ENCODE results near the gene ZBTB20. TPM values are rescaled to one million over a fixed set of nuclear protein-coding genes. Genes with fewer than 3 reads are reported as not detected.

ZBTB20 gene
- total and polyA plus RNA-seq, 10 donors, result 0.32 to 89.7 (median 71.8) TPM

DNA sequence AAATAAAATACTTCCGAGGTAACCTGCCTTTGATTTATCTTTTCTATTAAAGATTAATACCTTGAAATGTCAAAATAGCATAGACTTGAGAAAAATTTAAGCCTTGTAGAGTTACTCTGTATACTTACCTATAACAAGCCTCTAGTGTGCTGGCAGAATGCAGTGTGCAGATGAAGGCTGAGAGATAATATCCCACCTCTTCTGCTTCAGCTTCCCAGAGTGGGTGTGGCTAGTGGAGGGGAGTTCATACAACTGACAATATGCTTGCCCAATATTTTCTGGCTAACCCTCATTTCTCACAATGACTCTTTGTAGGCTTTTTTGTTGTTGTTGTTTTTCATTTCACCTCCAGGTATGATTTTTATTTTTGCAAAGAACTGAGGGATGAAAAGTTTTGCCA, 15.7 kb upstream of the ZBTB20 start:
- intact Hi-C loops (cut with DNase I; ENCODE audit: low total_unique reads), result loop anchor here (10.0 kb wide), 2 partner anchors 68 to 118 kb away; no protein-coding TSS in a partner anchor
- 93 to 97% (median 95%) methylated on average over 1 of the region's 1 CpG for WGBS, 5 donors
- no peak overlapping the region for H3K27ac ChIP-seq

DNA sequence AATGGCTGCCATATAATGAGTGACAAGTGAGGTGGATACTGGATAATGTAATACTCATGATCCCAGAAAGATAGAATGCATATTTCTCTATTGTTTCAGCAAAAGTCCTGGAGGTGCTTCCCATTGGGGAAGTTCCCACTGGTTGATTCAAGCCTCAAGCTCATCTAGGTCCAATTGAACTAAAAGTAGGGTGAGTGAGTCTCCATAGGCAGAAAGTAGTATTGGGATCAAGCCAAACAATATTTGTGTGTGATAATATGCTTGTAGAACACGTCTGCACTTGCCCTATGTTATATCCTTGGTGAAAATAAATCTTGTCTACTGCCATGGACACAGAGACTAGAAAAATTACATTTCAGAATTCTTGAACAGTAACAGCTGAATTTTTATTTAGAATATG, 14.8 kb upstream of the ZBTB20 start:
- intact Hi-C loops (cut with DNase I; ENCODE audit: low total_unique reads), result loop anchor here (10.0 kb wide), 2 partner anchors 67 to 117 kb away; no protein-coding TSS in a partner anchor

More for the DNA sequence above, 15.7 kb upstream of the ZBTB20 start:
- TF ChIP-seq POLR2AphosphoS5 (IDR thresholded peaks at IDR 0.05) (no peak), POLR2A (IDR thresholded peaks at IDR 0.05) (no peak)
- TF ChIP-seq, protein P1, sequence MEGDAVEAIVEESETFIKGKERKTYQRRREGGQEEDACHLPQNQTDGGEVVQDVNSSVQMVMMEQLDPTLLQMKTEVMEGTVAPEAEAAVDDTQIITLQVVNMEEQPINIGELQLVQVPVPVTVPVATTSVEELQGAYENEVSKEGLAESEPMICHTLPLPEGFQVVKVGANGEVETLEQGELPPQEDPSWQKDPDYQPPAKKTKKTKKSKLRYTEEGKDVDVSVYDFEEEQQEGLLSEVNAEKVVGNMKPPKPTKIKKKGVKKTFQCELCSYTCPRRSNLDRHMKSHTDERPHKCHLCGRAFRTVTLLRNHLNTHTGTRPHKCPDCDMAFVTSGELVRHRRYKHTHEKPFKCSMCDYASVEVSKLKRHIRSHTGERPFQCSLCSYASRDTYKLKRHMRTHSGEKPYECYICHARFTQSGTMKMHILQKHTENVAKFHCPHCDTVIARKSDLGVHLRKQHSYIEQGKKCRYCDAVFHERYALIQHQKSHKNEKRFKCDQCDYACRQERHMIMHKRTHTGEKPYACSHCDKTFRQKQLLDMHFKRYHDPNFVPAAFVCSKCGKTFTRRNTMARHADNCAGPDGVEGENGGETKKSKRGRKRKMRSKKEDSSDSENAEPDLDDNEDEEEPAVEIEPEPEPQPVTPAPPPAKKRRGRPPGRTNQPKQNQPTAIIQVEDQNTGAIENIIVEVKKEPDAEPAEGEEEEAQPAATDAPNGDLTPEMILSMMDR (IDR thresholded peaks at IDR 0.05 in 8 of 11, conservative IDR thresholded peaks at IDR 0.05 in 3 of 11), result no peak
- peaks cover 0 to 26% (median 8%) of the 10 kb centered on the region in 6 donors for H3K4me1 ChIP-seq
- no peaks in the 10 kb centered on the region for H3K27me3 ChIP-seq (replicated peaks in 1 of 7)
- DNase-seq, result no peak
- H3K36me3 ChIP-seq, result no peaks in the 10 kb centered on the region
- peaks cover 0 to 4% (median 0%) of the 10 kb centered on the region in 8 donors for H3K9me3 ChIP-seq
- H3K4me3 ChIP-seq, result no peak overlapping the region

DNA sequence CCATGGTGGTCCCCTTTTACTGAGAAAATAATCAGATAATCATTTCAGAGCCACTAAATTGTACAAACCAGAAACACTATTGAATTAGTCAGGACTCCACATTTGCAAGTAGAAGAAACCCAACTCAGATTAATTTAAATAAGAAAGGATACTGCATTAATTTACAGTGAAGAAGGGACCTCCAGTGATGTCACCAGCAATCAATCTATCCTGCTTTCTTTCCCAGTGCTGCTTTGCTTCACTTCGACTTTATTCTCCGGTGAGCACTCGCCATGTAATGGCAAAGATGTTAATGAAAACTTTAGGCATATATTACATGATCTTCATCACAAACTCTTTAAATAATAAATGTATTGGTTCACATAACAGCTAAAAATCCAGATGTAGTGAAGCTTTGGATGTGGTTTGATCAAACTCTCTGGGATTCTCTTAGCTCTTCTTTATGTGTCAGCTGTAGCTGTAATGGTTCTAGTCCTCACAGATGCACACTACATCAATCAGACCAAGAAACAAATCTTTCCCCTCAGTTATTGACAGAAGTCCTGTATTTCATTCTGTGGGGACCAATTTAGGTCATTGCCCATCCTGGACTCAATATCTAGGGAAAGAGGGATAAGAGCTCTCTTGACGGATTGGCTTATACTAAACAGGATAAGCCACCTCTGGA, 14.2 kb upstream of the ZBTB20 start:
- peaks cover 0 to 5% (median 0%) of the 10 kb centered on the region in 8 donors for H3K9me3 ChIP-seq
- H3K4me1 ChIP-seq, result peaks cover 0 to 26% (median 8%) of the 10 kb centered on the region in 6 donors
- 94 to 99% (median 97%) methylated on average over 4 of the region's 4 CpGs for WGBS, 5 donors
- DNase-seq, result no peak
- TF ChIP-seq POLR2A (IDR thresholded peaks at IDR 0.05), result no peak
- TF ChIP-seq, protein P1 (IDR thresholded peaks at IDR 0.05 in 8 of 11, conservative IDR thresholded peaks at IDR 0.05 in 3 of 11), result no peak
- TF ChIP-seq POLR2AphosphoS5 (IDR thresholded peaks at IDR 0.05), result no peak
- intact Hi-C loops (cut with DNase I; ENCODE audit: low total_unique reads), result loop anchor here (10.0 kb wide), 2 partner anchors 66 to 116 kb away; no protein-coding TSS in a partner anchor
- no peak overlapping the region for H3K27ac ChIP-seq
- no peak overlapping the region for H3K4me3 ChIP-seq
- no peaks in the 10 kb centered on the region for H3K27me3 ChIP-seq (replicated peaks in 1 of 7)
- no peaks in the 10 kb centered on the region for H3K36me3 ChIP-seq

More for the DNA sequence above, 14.8 kb upstream of the ZBTB20 start:
- Histone ChIP-seq H3K27me3 (replicated peaks in 1 of 7) (no peaks in the 10 kb centered on the region), H3K4me1 (peaks cover 0 to 26% (median 8%) of the 10 kb centered on the region in 6 donors), H3K27ac (no peak overlapping the region), H3K9me3 (peaks cover 0 to 5% (median 0%) of the 10 kb centered on the region in 8 donors), H3K4me3 (no peak overlapping the region), H3K36me3 (no peaks in the 10 kb centered on the region)
- no peak for TF ChIP-seq POLR2AphosphoS5 (IDR thresholded peaks at IDR 0.05)
- no peak for TF ChIP-seq POLR2A (IDR thresholded peaks at IDR 0.05)
- TF ChIP-seq, protein P1 (IDR thresholded peaks at IDR 0.05 in 8 of 11, conservative IDR thresholded peaks at IDR 0.05 in 3 of 11), result no peak
- 75 to 87% (median 80%) methylated on average over 1 of the region's 1 CpG for WGBS, 5 donors
- no peak for DNase-seq

DNA sequence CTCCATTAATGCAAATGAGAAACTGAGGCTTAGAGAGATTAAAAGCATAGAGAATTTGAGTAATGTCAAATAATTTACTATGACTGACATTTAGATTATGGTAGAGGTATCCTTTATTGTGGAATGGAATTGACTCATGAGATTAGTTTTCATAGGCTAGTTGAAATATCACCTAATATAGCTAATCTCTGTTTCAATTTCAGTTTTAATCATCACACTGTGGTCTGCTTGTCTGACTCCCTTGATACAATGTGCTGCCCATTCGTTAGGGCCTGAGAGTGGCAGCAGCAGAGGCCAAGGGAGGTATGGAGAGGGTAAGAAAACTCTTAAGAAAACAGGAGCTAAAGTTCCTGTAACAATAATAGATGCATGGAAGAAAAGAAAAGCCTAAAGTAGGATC, 13.2 kb upstream of the ZBTB20 start:
- intact Hi-C loops (cut with DNase I; ENCODE audit: low total_unique reads), result loop anchor here (10.0 kb wide), 2 partner anchors 65 to 115 kb away; no protein-coding TSS in a partner anchor
- Histone ChIP-seq H3K27me3 (replicated peaks in 1 of 7) (no peaks in the 10 kb centered on the region), H3K4me3 (no peak overlapping the region), H3K4me1 (peaks cover 0 to 21% (median 9%) of the 10 kb centered on the region in 6 donors), H3K27ac (no peak overlapping the region), H3K9me3 (peaks cover 0 to 5% (median 0%) of the 10 kb centered on the region in 8 donors), H3K36me3 (no peaks in the 10 kb centered on the region)
- no peak for DNase-seq
- TF ChIP-seq POLR2AphosphoS5 (IDR thresholded peaks at IDR 0.05) (no peak), POLR2A (IDR thresholded peaks at IDR 0.05) (no peak)
- TF ChIP-seq, protein P1 (IDR thresholded peaks at IDR 0.05 in 8 of 11, conservative IDR thresholded peaks at IDR 0.05 in 3 of 11), result no peak
- WGBS, 5 donors, result 51 to 70% (median 64%) methylated on average over 1 of the region's 1 CpG

Measured in spleen (tissue), 11 donors.